Gastroesophageal sphincter (tissue), 3 donors: Measurements from ENCODE around the gene PDLIM4.
A peak's percentile ranks its signal among the peaks of the same experiment; 100 is the strongest.

Experiments
- EP300 ChIP-seq: sonication (generic); formaldehyde crosslinking; IDR thresholded peaks from one replicate; pipeline ENCODE4 v1.6.1; 2017; ENCODE audit warnings: antibody characterized with exemption, mild to moderate bottlenecking
- POLR2A ChIP-seq, 2 donors: fragments of 450-650 bp; IDR thresholded peaks; one replicate each; pipeline ENCODE4 v1.6.1; 2017; ENCODE audit warnings: antibody characterized with exemption in 2 of 2, mild to moderate bottlenecking in 2 of 2, moderate library complexity in 1 of 2
- POLR2AphosphoS5 ChIP-seq: sonication (generic); formaldehyde crosslinking; IDR thresholded peaks from one replicate; pipeline ENCODE4 v1.6.1; 2017; ENCODE audit warnings: antibody characterized with exemption
- TF ChIP-seq, protein P1 (sequence below), 4 experiments: fragments of 200-600 bp in 2 of 4; fragments of 450-650 bp in 2 of 4; sonication (generic) in 1 of 4; IDR thresholded peaks; one replicate each; pipeline ENCODE4 v1.5.1; 2017 to 2019; ENCODE audit warnings: antibody characterized with exemption in 4 of 4, mild to moderate bottlenecking in 2 of 4, moderate library complexity in 2 of 4

DNA sequence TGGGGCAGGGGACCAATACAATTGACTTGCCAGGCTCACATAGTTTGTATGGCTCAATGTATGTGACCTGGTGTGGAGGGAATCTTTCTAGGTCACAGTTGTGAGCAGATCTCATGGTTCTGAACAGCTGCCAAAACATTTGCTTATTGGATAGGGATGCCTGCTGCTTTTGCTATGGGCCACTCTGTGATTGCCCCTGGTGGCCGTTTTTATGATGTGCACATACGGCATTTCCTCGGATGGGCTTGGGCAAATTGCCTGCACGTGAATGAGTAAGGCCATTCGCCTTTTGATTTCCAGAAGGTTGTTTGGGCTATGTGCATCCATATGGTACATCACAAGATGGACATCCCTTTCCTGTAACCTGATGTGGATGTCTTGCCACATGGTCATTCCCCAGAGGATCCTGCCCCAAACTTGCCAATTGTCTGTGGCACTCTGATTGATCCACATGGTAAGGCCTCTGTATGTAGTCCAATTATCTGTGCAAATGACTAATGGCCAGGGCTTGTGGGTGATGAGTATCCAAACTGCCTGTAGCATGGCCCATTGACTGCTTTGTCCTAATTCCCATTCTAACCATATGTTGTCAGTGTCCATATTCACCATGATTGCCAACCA is 26.0 kb downstream of the PDLIM4 start:
- no peak for TF ChIP-seq POLR2A (IDR thresholded peaks at IDR 0.05)
- TF ChIP-seq, protein P1, sequence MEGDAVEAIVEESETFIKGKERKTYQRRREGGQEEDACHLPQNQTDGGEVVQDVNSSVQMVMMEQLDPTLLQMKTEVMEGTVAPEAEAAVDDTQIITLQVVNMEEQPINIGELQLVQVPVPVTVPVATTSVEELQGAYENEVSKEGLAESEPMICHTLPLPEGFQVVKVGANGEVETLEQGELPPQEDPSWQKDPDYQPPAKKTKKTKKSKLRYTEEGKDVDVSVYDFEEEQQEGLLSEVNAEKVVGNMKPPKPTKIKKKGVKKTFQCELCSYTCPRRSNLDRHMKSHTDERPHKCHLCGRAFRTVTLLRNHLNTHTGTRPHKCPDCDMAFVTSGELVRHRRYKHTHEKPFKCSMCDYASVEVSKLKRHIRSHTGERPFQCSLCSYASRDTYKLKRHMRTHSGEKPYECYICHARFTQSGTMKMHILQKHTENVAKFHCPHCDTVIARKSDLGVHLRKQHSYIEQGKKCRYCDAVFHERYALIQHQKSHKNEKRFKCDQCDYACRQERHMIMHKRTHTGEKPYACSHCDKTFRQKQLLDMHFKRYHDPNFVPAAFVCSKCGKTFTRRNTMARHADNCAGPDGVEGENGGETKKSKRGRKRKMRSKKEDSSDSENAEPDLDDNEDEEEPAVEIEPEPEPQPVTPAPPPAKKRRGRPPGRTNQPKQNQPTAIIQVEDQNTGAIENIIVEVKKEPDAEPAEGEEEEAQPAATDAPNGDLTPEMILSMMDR (IDR thresholded peaks at IDR 0.05) = peak; percentile 22 to 57 (median 36)
- TF ChIP-seq EP300 = no peak
- no peak for TF ChIP-seq POLR2AphosphoS5
